Measurements from ENCODE around the gene SLC25A41.

Gene SLC25A41

GRCh38 chr19:6446452-6446851 lies 12.9 kb upstream of the SLC25A41 start:
- H3K4me3 ChIP-seq (ENCODE audit: low read depth, low read length) = no peak overlapping the region
- TF ChIP-seq CTCF (IDR thresholded peaks at IDR 0.05; ENCODE audit: insufficient read depth, low read depth, low read length, missing control alignments) = no peak
- no peak for DNase-seq (ENCODE audit: low read depth)

GRCh38 chr19:6443986-6444385 lies 10.4 kb upstream of the SLC25A41 start:
- no peak for TF ChIP-seq CTCF (IDR thresholded peaks at IDR 0.05; ENCODE audit: insufficient read depth, low read depth, low read length, missing control alignments)
- no peak for DNase-seq (ENCODE audit: low read depth)

GRCh38 chr19:6442087-6442688 lies 8.6 kb upstream of the SLC25A41 start:
- no peak for DNase-seq (ENCODE audit: low read depth)
- TF ChIP-seq CTCF (IDR thresholded peaks at IDR 0.05; ENCODE audit: insufficient read depth, low read depth, low read length, missing control alignments) = no peak
- no peak overlapping the region for H3K4me3 ChIP-seq (ENCODE audit: low read depth, low read length)

More at GRCh38 chr19:6443986-6444385, 10.4 kb upstream of the SLC25A41 start:
- H3K4me3 ChIP-seq (ENCODE audit: low read depth, low read length) = no peak overlapping the region

- no peak for DNase-seq (ENCODE audit: low read depth)
- no peak for TF ChIP-seq CTCF (IDR thresholded peaks at IDR 0.05; ENCODE audit: insufficient read depth, low read depth, low read length, missing control alignments)
- no peak overlapping the region for H3K4me3 ChIP-seq (ENCODE audit: low read depth, low read length)
Measured at GRCh38 chr19:6440905-6441304, 7.3 kb upstream of the SLC25A41 start.

- TF ChIP-seq CTCF (IDR thresholded peaks at IDR 0.05; ENCODE audit: insufficient read depth, low read depth, low read length, missing control alignments) = no peak
- H3K4me3 ChIP-seq (ENCODE audit: low read depth, low read length) = no peak overlapping the region
- no peak for DNase-seq (ENCODE audit: low read depth)
Measured at GRCh38 chr19:6439743-6440142, 6.2 kb upstream of the SLC25A41 start.

GRCh38 chr19:6433165-6433564 lies 398 bp downstream of the SLC25A41 start:
- TF ChIP-seq CTCF (IDR thresholded peaks at IDR 0.05; ENCODE audit: insufficient read depth, low read depth, low read length, missing control alignments) = no peak
- no peak for DNase-seq (ENCODE audit: low read depth)
- H3K4me3 ChIP-seq (ENCODE audit: low read depth, low read length) = no peak overlapping the region

- H3K4me3 ChIP-seq (ENCODE audit: low read depth, low read length) = no peak overlapping the region
- no peak for DNase-seq (ENCODE audit: low read depth)
- TF ChIP-seq CTCF (IDR thresholded peaks at IDR 0.05; ENCODE audit: insufficient read depth, low read depth, low read length, missing control alignments) = no peak
Measured at GRCh38 chr19:6431891-6432290, 1.7 kb downstream of the SLC25A41 start.
